CD4-positive, alpha-beta T cell treated with Interleukin-21 for 1 hour (primary cell): ENCODE data around the gene C1orf210.

Experiments used
- DNase-seq: peaks from one replicate; pipeline ENCODE4 v3.0.0-alpha.2; 2020

The C1orf210 gene

GRCh38 chr1:43285269-43285990, at the start of gene C1orf210:
Gene C1orf210 (minus strand): TSS chr1:43285581. CDS start chr1:43283270, 2,311 bp downstream.
- no peak for DNase-seq

DNA sequence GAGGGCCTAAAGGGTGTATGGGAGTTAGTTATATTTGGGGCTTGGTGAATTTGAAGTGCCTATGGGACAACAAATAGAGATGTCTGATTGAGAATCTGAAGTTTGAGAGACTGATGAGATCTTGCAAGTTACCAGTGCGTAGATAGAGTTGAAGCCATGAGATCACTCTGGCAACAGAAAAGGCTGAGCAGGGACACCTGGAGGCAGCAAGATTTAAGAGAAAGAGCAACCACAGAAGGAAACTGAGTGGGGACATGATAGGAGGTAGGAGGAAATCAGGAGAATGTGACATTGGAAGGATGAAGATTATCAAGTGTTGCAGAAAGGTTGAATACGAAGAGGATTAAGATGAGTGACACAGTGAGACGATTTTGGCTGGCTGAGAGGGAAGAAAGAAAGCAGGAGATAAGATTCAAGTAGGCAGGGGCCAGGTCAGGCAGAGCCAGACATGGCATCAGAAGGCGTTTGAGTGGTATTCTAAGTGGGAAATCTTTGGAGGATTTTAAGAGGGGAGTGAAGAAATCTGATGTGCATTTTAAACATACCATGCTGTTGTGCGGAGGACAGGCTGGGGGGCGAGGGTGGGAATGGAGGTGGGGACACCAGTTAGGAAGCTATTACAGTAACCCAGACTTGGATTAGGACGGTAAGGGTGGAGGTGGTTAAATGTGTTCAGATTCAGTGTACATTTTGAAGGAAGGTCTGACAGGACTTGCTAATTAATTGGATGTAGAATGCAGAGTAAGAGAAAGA, 49.2 kb upstream of the C1orf210 start:
- no peak for DNase-seq

GRCh38 chr1:43331688-43332087, 46.3 kb upstream of the C1orf210 start:
- DNase-seq: no peak

DNA sequence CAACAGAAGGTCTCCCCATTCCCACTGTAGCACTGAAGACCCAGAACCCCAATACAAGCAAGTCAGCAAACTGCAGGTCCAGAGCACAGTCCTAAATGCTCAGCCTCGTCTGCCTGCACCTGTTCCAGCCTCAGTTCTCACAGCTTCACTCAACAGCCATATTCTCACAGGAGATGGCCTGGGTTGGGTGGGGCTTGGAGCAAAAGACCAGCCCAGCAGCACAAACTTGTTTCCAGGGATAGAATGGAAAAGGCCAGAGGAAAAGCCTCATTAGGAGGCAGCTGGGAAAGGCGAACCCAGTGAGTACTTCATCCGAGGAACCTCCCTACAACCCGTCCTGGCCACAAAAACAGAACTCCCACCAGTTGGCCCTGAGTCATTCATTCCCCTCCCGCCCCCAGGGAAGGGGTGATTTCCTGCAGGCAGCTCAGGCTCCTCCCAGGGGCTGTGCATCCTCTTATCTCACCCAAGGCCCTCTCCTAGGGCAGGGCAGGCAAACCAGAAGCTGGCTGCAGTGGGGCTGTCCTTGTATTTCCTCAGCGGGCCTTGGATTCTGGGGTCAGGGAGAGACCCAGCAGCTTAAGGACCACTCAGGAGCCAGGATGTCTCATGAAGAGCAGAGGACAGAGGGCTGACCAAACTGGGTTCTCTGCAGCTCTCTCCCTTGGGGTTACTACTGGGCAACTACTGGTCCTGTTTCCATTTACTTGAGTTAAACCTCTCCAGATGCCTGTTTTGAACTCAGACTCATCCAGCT, 44.8 kb upstream of the C1orf210 start:
- no peak for DNase-seq

- DNase-seq: no peak
These were observed 42.3 kb upstream of the C1orf210 start for GRCh38 chr1:43327549-43328292.

DNA sequence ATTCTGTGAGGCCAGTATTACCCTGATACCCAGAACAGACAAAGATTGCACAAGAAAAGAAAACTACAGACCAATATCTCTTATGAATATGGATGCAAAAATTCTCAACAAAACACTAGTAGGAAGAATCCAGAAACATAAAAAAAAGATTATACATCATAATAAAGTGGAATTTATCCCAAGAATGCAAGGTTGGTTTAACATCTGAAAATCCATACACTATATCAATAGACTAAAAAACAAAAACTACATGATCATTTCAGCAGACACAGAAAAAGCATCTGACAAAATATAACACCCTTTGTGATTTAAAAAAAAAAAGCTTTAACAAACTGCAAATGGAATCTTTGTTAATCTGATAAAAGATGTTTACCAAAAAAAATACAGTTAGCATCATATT, 40.0 kb upstream of the C1orf210 start:
- DNase-seq: no peak

- no peak for DNase-seq
These were observed 39.4 kb upstream of the C1orf210 start for GRCh38 chr1:43324810-43325209.

DNA sequence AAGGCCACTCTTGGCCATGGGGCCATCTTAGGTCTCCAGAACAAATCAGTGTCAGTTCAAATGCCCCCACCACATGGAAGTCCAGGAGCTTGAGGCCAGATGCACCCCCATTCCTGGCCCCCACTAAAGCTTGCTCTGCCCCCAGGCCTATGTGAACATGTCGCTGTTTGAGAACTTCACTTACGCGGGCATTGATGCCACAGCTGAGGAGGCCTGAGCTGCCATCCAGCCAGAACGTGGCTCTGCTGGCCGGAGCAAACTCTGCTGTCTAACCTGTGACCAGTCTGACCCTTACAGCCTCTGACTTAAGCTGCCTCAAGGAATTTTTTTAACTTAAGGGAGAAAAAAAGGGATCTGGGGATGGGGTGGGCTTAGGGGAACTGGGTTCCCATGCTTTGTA, 37.1 kb upstream of the C1orf210 start:
- DNase-seq: no peak

DNA sequence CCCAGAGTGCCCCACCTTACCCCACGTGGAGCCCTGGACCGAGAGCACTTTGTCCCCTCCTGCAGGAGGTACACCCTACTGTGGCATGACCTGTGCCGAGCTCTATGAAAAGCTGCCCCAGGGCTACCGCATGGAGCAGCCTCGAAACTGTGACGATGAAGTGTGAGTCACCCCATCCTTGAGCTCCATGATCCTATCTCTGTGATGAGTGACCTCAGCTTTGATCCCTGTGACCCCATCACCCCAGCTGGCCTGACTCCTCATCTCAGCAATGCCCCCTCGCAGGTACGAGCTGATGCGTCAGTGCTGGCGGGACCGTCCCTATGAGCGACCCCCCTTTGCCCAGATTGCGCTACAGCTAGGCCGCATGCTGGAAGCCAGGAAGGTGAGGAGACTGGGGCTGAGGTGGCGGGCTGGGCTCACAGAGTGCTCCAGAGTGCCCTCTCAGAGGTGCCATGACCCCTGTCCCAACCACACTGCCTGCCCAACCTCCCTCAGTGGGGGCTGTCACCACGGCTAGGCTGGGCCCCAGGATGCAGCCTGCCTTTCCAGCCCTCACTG, 36.0 kb upstream of the C1orf210 start:
- no peak for DNase-seq

DNA sequence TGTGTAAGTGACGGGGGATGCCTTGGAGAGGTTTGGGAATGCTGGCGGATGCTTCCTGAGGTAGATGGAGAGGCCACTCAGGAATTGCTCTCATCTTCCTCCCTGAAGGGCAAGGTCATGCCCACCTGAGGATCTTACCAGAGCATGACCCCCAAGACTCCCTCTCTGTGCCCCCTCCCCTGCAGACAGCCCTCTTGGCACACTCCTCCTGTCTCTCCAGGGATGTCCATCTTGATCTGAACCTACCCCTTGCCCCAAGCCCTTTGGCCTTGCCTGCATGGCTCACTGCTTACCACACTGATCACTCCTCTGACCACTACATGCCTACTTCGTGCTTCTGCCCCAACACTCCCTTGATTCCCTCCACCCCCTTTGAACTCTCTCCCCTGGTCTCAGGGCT, 34.4 kb upstream of the C1orf210 start:
- DNase-seq: no peak

DNA sequence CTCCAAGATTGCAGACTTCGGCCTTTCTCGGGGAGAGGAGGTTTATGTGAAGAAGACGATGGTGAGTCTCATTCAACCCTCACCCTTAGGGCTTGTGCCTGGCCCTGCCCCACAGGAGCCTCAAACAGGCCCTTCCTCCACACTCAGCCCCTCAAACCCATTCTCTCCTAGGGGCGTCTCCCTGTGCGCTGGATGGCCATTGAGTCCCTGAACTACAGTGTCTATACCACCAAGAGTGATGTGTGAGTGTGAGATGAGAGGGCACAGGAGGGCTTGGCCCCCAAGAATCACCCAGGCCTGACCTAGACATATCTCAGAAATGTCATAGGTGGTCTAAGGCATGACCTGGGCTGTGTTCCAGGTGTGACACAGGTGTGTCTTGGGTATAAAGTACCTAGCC, 33.9 kb upstream of the C1orf210 start:
- DNase-seq: no peak

GRCh38 chr1:43318831-43319230, 33.5 kb upstream of the C1orf210 start:
- DNase-seq: no peak

GRCh38 chr1:43317817-43318471, 32.6 kb upstream of the C1orf210 start:
- no peak for DNase-seq

DNA sequence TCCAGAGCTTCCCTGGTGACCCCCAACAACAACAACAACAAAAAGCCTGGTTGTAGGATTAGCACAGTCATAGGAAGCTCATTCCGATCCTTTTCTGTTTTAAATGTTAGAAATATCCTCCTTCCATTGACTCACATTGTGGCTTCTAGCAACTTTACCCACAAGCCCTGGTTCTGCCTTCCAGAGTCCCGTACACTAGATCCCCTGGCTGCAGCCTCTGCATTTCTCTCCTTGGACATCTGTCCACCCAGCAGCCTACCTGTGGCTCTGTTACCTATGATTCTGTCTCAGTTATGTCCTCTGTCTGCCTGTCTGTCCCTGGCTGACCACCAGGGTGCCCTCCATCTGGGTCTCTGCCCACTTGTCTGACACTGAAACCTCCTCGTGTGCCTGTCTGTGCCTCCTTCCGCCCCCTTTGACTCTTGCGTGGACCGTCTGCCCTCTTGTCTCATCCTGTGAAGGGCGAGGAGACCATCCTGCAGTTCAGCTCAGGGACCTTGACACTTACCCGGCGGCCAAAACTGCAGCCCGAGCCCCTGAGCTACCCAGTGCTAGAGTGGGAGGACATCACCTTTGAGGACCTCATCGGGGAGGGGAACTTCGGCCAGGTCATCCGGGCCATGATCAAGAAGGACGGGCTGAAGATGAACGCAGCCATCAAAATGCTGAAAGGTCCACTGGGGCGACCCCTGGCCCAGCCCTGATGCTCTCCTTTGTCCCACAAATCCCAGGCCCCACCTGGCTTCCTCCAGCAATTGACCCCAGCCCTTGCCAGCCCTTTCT, 31.5 kb upstream of the C1orf210 start:
- no peak for DNase-seq

GRCh38 chr1:43315963-43316737, 30.8 kb upstream of the C1orf210 start:
- no peak for DNase-seq

DNA sequence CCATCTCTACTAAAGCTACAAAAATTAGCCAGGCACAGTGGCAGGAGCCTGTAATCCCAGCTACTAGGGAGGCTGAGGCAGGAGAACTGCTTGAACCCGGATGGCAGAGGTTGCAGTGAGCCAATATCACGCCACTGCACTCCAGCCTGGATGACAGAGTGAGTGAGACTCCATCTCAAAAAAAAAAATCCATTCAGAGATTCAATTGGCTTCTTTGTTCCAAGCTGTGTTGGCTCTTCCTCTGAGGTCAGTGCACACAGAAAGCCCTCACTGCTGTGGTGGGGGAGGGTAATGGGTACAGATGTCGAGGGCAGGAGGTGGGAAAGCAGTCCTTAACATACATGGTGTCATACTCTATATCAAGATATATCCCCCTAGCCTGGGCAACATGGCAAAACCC, 30.1 kb upstream of the C1orf210 start:
- DNase-seq: no peak

GRCh38 chr1:43314233-43314632, 28.9 kb upstream of the C1orf210 start:
- DNase-seq: no peak

DNA sequence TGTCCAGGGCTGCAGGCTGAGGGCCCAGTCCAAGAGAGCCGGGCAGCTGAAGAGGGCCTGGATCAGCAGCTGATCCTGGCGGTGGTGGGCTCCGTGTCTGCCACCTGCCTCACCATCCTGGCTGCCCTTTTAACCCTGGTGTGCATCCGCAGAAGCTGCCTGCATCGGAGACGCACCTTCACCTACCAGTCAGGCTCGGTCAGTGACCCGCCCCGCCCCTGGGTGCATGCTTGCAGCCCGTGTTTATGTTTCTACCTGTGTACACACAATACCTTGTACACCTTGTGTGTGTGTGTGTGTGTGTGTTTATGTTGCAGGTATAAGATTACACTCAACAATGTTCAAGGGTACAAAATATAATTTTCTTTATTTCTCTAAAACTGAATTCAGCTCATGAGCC, 28.4 kb upstream of the C1orf210 start:
- DNase-seq: no peak

DNA sequence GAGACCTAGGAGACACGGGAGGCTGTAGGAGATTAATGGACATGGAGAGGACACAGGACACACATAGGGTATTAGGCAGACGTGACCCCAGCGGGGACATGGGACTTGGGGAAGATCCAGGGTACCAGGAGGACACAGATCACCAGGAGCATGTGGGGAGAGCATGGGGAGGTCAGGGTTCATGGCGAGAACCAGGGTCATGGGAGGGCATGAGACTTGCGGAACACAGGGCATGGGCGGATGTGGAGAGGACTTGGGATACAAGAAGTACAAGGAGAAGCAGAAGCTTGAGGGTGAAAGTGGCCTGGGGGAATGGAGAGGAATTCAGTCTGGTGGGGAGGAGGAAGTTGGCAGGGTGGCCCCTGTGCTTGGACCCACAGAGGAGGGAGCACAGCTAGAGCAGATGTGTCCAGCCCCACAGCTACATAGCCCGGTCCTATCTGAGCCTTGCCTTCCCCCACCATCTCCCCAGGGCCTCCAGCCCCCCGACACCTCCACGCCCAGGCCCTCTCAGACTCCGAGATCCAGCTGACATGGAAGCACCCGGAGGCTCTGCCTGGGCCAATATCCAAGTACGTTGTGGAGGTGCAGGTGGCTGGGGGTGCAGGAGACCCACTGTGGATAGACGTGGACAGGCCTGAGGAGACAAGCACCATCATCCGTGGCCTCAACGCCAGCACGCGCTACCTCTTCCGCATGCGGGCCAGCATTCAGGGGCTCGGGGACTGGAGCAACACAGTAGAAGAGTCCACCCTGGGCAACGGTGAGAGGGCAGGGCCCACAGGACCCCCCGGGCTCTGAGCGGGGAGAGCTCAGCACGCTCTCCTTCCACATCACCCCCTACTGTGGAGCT, 27.5 kb upstream of the C1orf210 start:
- DNase-seq: no peak
